Uterus (tissue), 4 donors: Measurements from ENCODE around the gene KCNG2. TPM values are rescaled to one million over a fixed set of nuclear protein-coding genes. Genes with fewer than 3 reads are reported as not detected.

Source experiments
- DNase-seq, 2 donors: peaks; one replicate each; pipeline ENCODE4 v3.0.0-alpha.2; 2019 to 2020
- H3K27ac ChIP-seq, 2 donors: fragments of 200-600 bp; sonication (generic); 1 replicate in 1 of 2; 2 replicates in 1 of 2; pipeline ENCODE4 v1.5.1; 2016 to 2018
- H3K27me3 ChIP-seq, 2 donors: fragments of 200-600 bp; sonication (generic); one replicate each; pipeline ENCODE4 v1.5.1; 2018 to 2019; ENCODE audit warnings: control low read depth in 1 of 2
- H3K36me3 ChIP-seq, 2 donors: fragments of 200-600 bp; sonication (generic); one replicate each; pipeline ENCODE4 v1.5.1; 2019; ENCODE audit warnings: control low read depth in 1 of 2
- H3K4me1 ChIP-seq, 2 donors: fragments of 200-600 bp; sonication (generic); one replicate each; pipeline ENCODE4 v1.5.1; 2018 to 2019; ENCODE audit warnings: control low read depth in 1 of 2
- H3K4me3 ChIP-seq, 2 donors: fragments of 200-600 bp; sonication (generic); 1 replicate in 1 of 2; 2 replicates in 1 of 2; pipeline ENCODE4 v1.5.1; 2018 to 2019; ENCODE audit warnings: mild to moderate bottlenecking in 1 of 2
- H3K9me3 ChIP-seq, 2 donors: fragments of 200-600 bp; sonication (generic); one replicate each; pipeline ENCODE4 v1.5.1; 2019; ENCODE audit warnings: control low read depth in 1 of 2
- CTCF ChIP-seq, 4 experiments: fragments of 200-600 bp in 2 of 4; fragments of 450-650 bp in 2 of 4; sonication (generic) in 2 of 4; IDR thresholded peaks; one replicate each; pipeline ENCODE4 v1.5.1; 2016 to 2019; ENCODE audit warnings: antibody characterized with exemption in 4 of 4, mild to moderate bottlenecking in 2 of 4, moderate library complexity in 1 of 4
- POLR2A ChIP-seq, 2 donors: fragments of 450-650 bp; IDR thresholded peaks; one replicate each; pipeline ENCODE4 v1.6.1; 2016; ENCODE audit warnings: antibody characterized with exemption in 2 of 2, mild to moderate bottlenecking in 1 of 2, moderate library complexity in 1 of 2
- intact Hi-C: fragments of 100-400 bp; cut with DNase I; formaldehyde crosslinking; loops from one replicate; pipeline ENCODE4 v1.15.1; 2023; ENCODE audit warnings: low total_unique reads
- total RNA-seq, 4 donors: library from RNA; depleted of rRNA in 3 of 4; stranded (reverse); fragments of >200 nt in 3 of 4; gene quantifications; one replicate each; pipeline versions ENCODE4 v1.1.0 to v1.2.4, GENCODE V29; 2014 to 2023
- donor health status: DM: yes; HTN: yes; CAD: no.

Gene KCNG2
- total RNA-seq, 4 donors from 2014 or later: 0.59 TPM; not detected in 3

DNA sequence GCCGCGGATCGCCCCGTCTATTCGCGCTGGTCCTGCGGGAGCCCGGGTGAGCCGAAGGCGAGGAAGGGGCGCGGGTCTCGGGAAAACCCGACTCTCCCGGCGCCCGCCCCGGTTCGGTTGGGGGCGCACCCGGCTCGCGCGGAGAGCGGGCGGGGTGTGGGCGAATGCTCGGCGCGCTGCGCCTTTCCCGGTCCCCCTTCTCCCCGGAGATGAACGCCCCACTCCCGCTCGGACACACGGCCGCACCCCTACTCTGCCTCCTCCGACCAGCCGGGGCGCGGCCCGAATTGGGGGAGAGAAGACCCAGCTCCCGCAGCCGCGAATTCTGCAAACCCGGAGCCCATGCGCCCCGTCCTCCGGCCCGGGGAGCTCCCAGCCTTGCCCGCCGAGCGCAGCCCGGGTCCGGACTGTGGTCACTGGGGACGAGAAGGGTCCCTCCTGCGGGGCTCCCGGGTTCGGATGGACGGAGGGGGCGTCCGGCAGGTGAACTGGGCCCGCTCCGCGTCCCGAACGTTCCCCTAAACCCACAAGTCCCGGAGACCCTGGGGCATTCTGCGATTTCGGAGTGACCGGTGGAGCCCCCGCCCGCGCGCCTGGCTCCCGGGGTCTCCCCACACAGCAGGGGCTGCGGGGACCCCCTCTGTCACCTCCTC, 734 bp downstream of the KCNG2 start:
- no peak overlapping the region for H3K27ac ChIP-seq
- peaks cover 4 to 17% of the 10 kb centered on the region in 2 donors for H3K27me3 ChIP-seq
- intact Hi-C loops: no loop called here
- no peak overlapping the region for H3K4me3 ChIP-seq
- TF ChIP-seq CTCF (IDR thresholded peaks at IDR 0.05) (no peak), POLR2A (IDR thresholded peaks at IDR 0.05) (no peak)
- DNase-seq: no peak
- no peaks in the 10 kb centered on the region for H3K36me3 ChIP-seq
- no peaks in the 10 kb centered on the region for H3K9me3 ChIP-seq
- peaks cover 0 to 19% of the 10 kb centered on the region in 2 donors for H3K4me1 ChIP-seq

DNA sequence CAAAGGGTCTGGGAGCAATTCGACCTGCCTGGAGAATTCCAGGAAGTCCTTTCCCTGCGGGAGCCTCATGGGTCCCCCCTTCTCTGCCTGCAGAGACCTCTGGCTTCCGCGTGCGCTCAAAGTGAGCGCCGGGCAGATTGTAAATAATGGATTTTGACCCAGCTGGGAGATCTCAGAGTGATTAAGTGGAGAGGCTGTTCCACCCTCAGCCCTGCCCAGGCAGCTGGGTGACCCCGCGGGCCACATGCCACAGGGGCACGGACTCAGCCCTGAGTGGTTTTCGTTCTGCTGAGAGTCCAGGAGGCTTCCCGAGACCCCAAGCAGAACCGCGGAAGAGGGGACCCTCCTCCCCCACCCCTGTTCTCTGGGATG, 1.2 kb downstream of the KCNG2 start:
- Histone ChIP-seq H3K9me3 (no peaks in the 10 kb centered on the region), H3K36me3 (no peaks in the 10 kb centered on the region), H3K27me3 (peaks cover 4 to 17% of the 10 kb centered on the region in 2 donors), H3K27ac (no peak overlapping the region), H3K4me3 (no peak overlapping the region), H3K4me1 (peaks cover 0 to 19% of the 10 kb centered on the region in 2 donors)
- intact Hi-C loops: no loop called here
- TF ChIP-seq CTCF (IDR thresholded peaks at IDR 0.05) (no peak), POLR2A (IDR thresholded peaks at IDR 0.05) (no peak)
- DNase-seq: no peak

DNA sequence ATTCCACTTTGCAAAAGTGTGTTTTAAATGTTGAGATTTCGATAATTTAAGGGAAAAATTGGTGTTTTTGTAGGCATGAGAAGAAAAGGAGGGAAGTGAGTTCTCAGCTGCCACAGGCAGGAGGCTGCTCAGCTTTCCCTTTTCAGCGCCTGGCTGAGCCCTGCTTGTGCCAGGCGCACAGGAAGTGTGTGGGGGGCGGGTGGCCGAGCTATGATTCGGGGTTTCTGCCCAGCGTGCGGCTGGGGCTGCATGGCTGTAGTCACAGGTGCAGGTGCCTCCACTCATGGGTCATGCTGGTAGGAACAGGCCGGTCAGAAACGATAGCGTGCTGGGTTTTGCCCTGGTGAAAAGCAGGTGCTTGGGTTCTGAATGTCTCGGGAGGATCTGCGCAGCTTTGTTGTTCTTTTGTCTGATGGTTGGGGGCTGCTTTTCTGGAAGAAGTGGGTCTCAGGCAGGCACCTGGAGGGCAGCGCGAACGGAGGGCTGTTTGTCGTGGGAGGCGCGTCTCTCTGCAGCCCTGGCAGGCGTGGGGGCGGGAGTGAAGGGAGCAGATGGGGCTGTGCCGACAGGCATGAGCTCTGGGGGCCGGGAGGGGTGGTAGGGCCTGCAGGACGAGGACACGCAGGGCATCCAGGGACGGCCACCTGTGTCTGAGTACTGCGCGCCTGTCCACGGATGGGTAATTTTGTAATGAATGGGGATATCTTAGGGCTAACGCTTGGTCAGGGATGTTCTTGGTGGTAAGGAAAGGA, 2.1 kb downstream of the KCNG2 start:
- Histone ChIP-seq H3K4me1 (peaks cover 0 to 19% of the 10 kb centered on the region in 2 donors), H3K4me3 (no peak overlapping the region), H3K27ac (no peak overlapping the region), H3K27me3 (peaks cover 4 to 17% of the 10 kb centered on the region in 2 donors), H3K9me3 (no peaks in the 10 kb centered on the region), H3K36me3 (no peaks in the 10 kb centered on the region)
- no peak for DNase-seq
- intact Hi-C loops: no loop called here
- TF ChIP-seq CTCF (IDR thresholded peaks at IDR 0.05) (no peak), POLR2A (IDR thresholded peaks at IDR 0.05) (no peak)

GRCh38 chr18:79800371-79801180, 2.8 kb downstream of the KCNG2 start:
- Histone ChIP-seq H3K27ac (no peak overlapping the region), H3K4me3 (no peak overlapping the region), H3K36me3 (no peaks in the 10 kb centered on the region), H3K27me3 (peaks cover 4 to 17% of the 10 kb centered on the region in 2 donors), H3K9me3 (no peaks in the 10 kb centered on the region), H3K4me1 (peaks cover 0 to 19% of the 10 kb centered on the region in 2 donors)
- TF ChIP-seq CTCF (IDR thresholded peaks at IDR 0.05): no peak
- no peak for TF ChIP-seq POLR2A (IDR thresholded peaks at IDR 0.05)
- DNase-seq: no peak
- intact Hi-C loops: no loop called here
